GM12878 (cell line): ENCODE measurements around the gene EPB41. TPM values are rescaled to one million over a fixed set of nuclear protein-coding genes. Genes with fewer than 3 reads are reported as not detected.

ENCODE experiments used
- ATAC-seq: fragments of 200-7000 bp; cut with Tn5 transposase; 3 replicates; pipeline ENCODE4 v1.9.1; 2020; ENCODE audit warnings: mild to moderate bottlenecking, moderate library complexity
- BruUV-seq: library from RNA; stranded (reverse); fragments of 400-500 nt; replicated peaks from 2 replicates; lab custom pipeline; 2021; lab: Mats Ljungman, UMichigan
- CTCF ChIA-PET: fragments of 300-600 bp; sonication (Branson Sonifier 250); formaldehyde crosslinking; extraction: SDS; loops from one replicate; lab custom pipeline; 2021; ENCODE audit warnings: inconsistent platforms; lab: Yijun Ruan, JAX
- POLR2A ChIA-PET: fragments of 350-600 bp; formaldehyde crosslinking; extraction: SDS; loops from one replicate; lab custom pipeline; 2021; ENCODE audit warnings: inconsistent platforms; lab: Charles Lee
- RAD21 ChIA-PET: fragments of 300-600 bp; sonication (Branson Sonifier 250); formaldehyde crosslinking; loops from one replicate; lab custom pipeline; 2023; ENCODE audit warnings: antibody characterized with exemption; ENCODE audit not compliant: unreplicated experiment; lab: Charles Lee
- SMC1A ChIA-PET: fragments of 300-600 bp; sonication (Branson Sonifier 250); formaldehyde crosslinking; loops from one replicate; lab custom pipeline; 2023; ENCODE audit not compliant: unreplicated experiment, uncharacterized antibody; lab: Charles Lee
- DNase-seq: peaks from one replicate; pipeline ENCODE4 v3.0.0-alpha.2; 2011; ENCODE audit warnings: low read depth, low spot score
- FAIRE-seq: peaks from 3 replicates; lab custom pipeline; 2011; peaks lifted over from hg19 to GRCh38; lab: Jason Lieb, UNC
- H2AFZ ChIP-seq: 2 replicates; pipeline ENCODE4 v1.6.0; 2011; ENCODE audit warnings: low read depth, low read length, control low read depth; ENCODE audit not compliant: control insufficient read depth
- H3K27ac ChIP-seq: 2 replicates; pipeline ENCODE4 v1.5.1; 2011; ENCODE audit warnings: control low read depth; ENCODE audit not compliant: control insufficient read depth, insufficient read depth
- H3K27me3 ChIP-seq, 2 experiments: replicated peaks in 1 of 2; 2 replicates each; pipeline versions ENCODE4 v1.6.0 to v1.6.1; 2011; ENCODE audit warnings: low read length in 1 of 2; ENCODE audit not compliant: control insufficient read depth in 2 of 2, insufficient read depth in 2 of 2
- H3K36me3 ChIP-seq, 2 experiments: 2 replicates each; pipeline ENCODE4 v1.5.1; 2011; ENCODE audit warnings: low read length in 1 of 2; ENCODE audit not compliant: control insufficient read depth in 2 of 2, insufficient read depth in 2 of 2
- H3K4me1 ChIP-seq: 2 replicates; pipeline ENCODE4 v1.6.1; 2011; ENCODE audit warnings: mild to moderate bottlenecking, low read length, moderate library complexity, mixed read lengths; ENCODE audit not compliant: control insufficient read depth, insufficient read depth
- H3K4me2 ChIP-seq: 2 replicates; pipeline ENCODE4 v1.6.0; 2011; ENCODE audit warnings: control low read depth; ENCODE audit not compliant: control insufficient read depth, insufficient read depth
- H3K4me3 ChIP-seq: fragments of 200-600 bp; sonication (generic); 2 replicates; pipeline ENCODE4 v1.5.1; 2016
- H3K79me2 ChIP-seq: 2 replicates; pipeline ENCODE4 v1.6.0; 2011; ENCODE audit warnings: low read length; ENCODE audit not compliant: control insufficient read depth, insufficient read depth
- H3K9ac ChIP-seq: 2 replicates; pipeline ENCODE4 v1.8.0; 2011; ENCODE audit warnings: low read length, control low read depth, mixed read lengths; ENCODE audit not compliant: control insufficient read depth, insufficient read depth
- H3K9me3 ChIP-seq: replicated peaks from 3 replicates; pipeline ENCODE4 v1.5.1; 2011; ENCODE audit warnings: mild to moderate bottlenecking, low read length; ENCODE audit not compliant: control insufficient read depth, insufficient read depth
- H4K20me1 ChIP-seq: 2 replicates; pipeline ENCODE4 v1.6.0; 2011; ENCODE audit not compliant: control insufficient read depth, insufficient read depth
- ATF7 ChIP-seq: fragments of 450-650 bp; IDR thresholded peaks from 2 replicates; pipeline ENCODE4 v1.6.1; 2016; ENCODE audit warnings: low read depth, mild to moderate bottlenecking
- CREM ChIP-seq: IDR thresholded peaks from 2 replicates; pipeline ENCODE4 v1.6.1; 2014; ENCODE audit warnings: antibody characterized with exemption, low read depth
- ETV6 ChIP-seq, 2 experiments: fragments of 450-650 bp in 1 of 2; IDR thresholded peaks in 1 of 2; conservative IDR thresholded peaks in 1 of 2; 2 replicates each; pipeline ENCODE4 v1.6.1; 2014; ENCODE audit warnings: antibody characterized with exemption in 1 of 2, borderline replicate concordance in 1 of 2, low read depth in 1 of 2, mild to moderate bottlenecking in 1 of 2, moderate library complexity in 1 of 2
- IRF4 ChIP-seq: IDR thresholded peaks from 2 replicates; pipeline ENCODE4 v1.6.1; 2011; ENCODE audit warnings: low read depth, low read length
- NR2F1 ChIP-seq: fragments of 450-650 bp; conservative IDR thresholded peaks from 2 replicates; pipeline ENCODE4 v1.6.1; 2017; ENCODE audit warnings: mild to moderate bottlenecking
- ZBED1 ChIP-seq: IDR thresholded peaks from 2 replicates; pipeline ENCODE4 v1.6.1; 2016; ENCODE audit warnings: borderline replicate concordance
- whole genome bisulfite sequencing: methylation state at CpG from one replicate; pipeline ENCODE4 v1.1.6; 2016; ENCODE audit warnings: low lambda C conversion rate; ENCODE audit not compliant: insufficient replicate concordance, insufficient coverage; ENCODE audit errors: missing lambda C conversion rate; 5-methylcytosine and 5-hydroxymethylcytosine counted together
- in situ Hi-C: fragments of 300-500 bp; cut with MboI; formaldehyde crosslinking; loops from 9 replicates; pipeline ENCODE4 v1.14.3; 2018; ENCODE audit warnings: mixed read lengths
- intact Hi-C: fragments of 100-400 bp; cut with micrococcal nuclease; formaldehyde crosslinking; loops from one replicate; pipeline ENCODE4 v1.14.2; 2022; ENCODE audit not compliant: unreplicated experiment
- polyA plus RNA-seq, 11 experiments: library from polyadenylated mRNA; depleted of rRNA in 4 of 11; unstranded in 6 of 11; stranded (reverse) in 5 of 11; fragments of >200 nt; fragmentation: Nextera tagmentation in 4 of 11; fragmentation: Illumina TruSeq in 1 of 11; extraction: Ambion mirVana in 4 of 11; extraction: Trizol in 1 of 11; gene quantifications; 1 replicate in 1 of 11; 2 replicates in 10 of 11; pipeline versions ENCODE4 v1.2.1 to v1.2.3, GENCODE V29; 2011 to 2016; ENCODE audit warnings: inconsistent platforms in 2 of 11, missing spikeins in 2 of 11, low read depth in 1 of 11
- total RNA-seq, 4 experiments: library from RNA; depleted of rRNA in 3 of 4; stranded (reverse); fragments of >200 nt in 3 of 4; fragmentation: Illumina TruSeq in 1 of 4; extraction: Trizol in 1 of 4; gene quantifications; 2 replicates each; pipeline versions ENCODE4 v1.2.1 to v1.2.3, GENCODE V29; 2013 to 2021
- TF ChIP-seq, protein P1 (sequence below): fragments of 450-650 bp; IDR thresholded peaks from 2 replicates; pipeline ENCODE4 v1.6.1; 2018; ENCODE audit warnings: mild to moderate bottlenecking, low read depth, moderate library complexity; ENCODE audit not compliant: partially characterized antibody
- TF ChIP-seq, protein P2 (sequence below): fragments of 450-650 bp; formaldehyde crosslinking; IDR thresholded peaks from 2 replicates; pipeline ENCODE4 v1.4.0; 2020; ENCODE audit warnings: mild to moderate bottlenecking, moderate library complexity
- TF ChIP-seq, protein P3 (sequence below): IDR thresholded peaks from 2 replicates; pipeline ENCODE4 v1.6.1; 2011; ENCODE audit warnings: borderline replicate concordance, low read depth, mild to moderate bottlenecking, moderate library complexity, low read length; ENCODE audit not compliant: insufficient read depth, poor library complexity, severe bottlenecking
- TF ChIP-seq, protein P4 (sequence below): fragments of 450-650 bp; IDR thresholded peaks from 2 replicates; pipeline ENCODE4 v1.6.1; 2016; ENCODE audit warnings: mild to moderate bottlenecking

Gene EPB41
- total and polyA plus RNA-seq, 10 of the 15 experiments (the other 5 are each of a cell fraction or from before 2014, with no cell fraction given) = 1.1 to 77.6 (median 58.8) TPM

DNA sequence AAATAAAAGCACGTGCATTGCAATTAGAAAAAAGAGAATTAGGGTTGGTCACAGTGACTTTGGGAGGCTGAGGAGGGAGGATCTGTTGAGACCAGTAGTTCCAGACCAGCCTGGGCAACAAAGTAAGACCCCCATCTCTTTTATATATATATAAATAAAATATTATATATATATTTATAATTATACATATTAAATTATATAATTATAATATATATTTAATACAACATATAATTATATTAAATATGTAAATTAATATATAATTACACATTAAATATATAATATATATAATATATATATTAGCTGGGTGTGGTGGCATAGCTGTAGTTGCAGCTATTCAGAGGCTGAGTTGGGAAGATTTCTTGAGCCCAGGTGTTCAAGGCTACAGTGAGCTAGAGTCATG lies 186.1 kb downstream of the EPB41 start (continued):
- TF ChIP-seq, protein P1, sequence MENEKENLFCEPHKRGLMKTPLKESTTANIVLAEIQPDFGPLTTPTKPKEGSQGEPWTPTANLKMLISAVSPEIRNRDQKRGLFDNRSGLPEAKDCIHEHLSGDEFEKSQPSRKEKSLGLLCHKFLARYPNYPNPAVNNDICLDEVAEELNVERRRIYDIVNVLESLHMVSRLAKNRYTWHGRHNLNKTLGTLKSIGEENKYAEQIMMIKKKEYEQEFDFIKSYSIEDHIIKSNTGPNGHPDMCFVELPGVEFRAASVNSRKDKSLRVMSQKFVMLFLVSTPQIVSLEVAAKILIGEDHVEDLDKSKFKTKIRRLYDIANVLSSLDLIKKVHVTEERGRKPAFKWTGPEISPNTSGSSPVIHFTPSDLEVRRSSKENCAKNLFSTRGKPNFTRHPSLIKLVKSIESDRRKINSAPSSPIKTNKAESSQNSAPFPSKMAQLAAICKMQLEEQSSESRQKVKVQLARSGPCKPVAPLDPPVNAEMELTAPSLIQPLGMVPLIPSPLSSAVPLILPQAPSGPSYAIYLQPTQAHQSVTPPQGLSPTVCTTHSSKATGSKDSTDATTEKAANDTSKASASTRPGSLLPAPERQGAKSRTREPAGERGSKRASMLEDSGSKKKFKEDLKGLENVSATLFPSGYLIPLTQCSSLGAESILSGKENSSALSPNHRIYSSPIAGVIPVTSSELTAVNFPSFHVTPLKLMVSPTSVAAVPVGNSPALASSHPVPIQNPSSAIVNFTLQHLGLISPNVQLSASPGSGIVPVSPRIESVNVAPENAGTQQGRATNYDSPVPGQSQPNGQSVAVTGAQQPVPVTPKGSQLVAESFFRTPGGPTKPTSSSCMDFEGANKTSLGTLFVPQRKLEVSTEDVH = no peak
- no peak for TF ChIP-seq CREM

DNA sequence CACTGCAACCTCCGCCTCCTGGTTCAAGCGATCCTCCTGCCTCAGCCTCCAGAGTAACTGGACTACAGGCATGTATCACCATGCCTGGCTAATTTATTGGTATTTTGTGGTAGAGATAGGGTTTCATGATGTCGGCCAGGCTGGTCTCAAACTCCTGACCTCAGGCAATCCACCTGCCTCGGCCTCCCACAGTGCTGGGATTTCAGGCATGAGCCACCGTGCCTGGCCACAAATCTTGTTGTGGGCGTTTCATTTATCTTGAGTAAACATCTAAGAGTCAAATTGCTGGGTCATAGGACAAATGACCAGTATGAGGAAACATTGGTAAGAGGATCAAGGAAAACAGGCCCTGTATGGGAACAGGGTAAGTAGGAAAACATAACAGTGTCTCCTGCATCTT lies 191.5 kb downstream of the EPB41 start:
- DNase-seq = no peak
- no peaks in the 10 kb centered on the region for H4K20me1 ChIP-seq
- CTCF ChIA-PET = no interaction called here
- RAD21 ChIA-PET = no interaction called here
- no peaks in the 10 kb centered on the region for H3K27me3 ChIP-seq
- no peaks in the 10 kb centered on the region for H3K79me2 ChIP-seq
- SMC1A ChIA-PET = no interaction called here
- TF ChIP-seq, protein P2, sequence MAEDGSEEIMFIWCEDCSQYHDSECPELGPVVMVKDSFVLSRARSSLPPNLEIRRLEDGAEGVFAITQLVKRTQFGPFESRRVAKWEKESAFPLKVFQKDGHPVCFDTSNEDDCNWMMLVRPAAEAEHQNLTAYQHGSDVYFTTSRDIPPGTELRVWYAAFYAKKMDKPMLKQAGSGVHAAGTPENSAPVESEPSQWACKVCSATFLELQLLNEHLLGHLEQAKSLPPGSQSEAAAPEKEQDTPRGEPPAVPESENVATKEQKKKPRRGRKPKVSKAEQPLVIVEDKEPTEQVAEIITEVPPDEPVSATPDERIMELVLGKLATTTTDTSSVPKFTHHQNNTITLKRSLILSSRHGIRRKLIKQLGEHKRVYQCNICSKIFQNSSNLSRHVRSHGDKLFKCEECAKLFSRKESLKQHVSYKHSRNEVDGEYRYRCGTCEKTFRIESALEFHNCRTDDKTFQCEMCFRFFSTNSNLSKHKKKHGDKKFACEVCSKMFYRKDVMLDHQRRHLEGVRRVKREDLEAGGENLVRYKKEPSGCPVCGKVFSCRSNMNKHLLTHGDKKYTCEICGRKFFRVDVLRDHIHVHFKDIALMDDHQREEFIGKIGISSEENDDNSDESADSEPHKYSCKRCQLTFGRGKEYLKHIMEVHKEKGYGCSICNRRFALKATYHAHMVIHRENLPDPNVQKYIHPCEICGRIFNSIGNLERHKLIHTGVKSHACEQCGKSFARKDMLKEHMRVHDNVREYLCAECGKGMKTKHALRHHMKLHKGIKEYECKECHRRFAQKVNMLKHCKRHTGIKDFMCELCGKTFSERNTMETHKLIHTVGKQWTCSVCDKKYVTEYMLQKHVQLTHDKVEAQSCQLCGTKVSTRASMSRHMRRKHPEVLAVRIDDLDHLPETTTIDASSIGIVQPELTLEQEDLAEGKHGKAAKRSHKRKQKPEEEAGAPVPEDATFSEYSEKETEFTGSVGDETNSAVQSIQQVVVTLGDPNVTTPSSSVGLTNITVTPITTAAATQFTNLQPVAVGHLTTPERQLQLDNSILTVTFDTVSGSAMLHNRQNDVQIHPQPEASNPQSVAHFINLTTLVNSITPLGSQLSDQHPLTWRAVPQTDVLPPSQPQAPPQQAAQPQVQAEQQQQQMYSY (CRISPR knock-in tag) = no peak
- TF ChIP-seq, protein P3, sequence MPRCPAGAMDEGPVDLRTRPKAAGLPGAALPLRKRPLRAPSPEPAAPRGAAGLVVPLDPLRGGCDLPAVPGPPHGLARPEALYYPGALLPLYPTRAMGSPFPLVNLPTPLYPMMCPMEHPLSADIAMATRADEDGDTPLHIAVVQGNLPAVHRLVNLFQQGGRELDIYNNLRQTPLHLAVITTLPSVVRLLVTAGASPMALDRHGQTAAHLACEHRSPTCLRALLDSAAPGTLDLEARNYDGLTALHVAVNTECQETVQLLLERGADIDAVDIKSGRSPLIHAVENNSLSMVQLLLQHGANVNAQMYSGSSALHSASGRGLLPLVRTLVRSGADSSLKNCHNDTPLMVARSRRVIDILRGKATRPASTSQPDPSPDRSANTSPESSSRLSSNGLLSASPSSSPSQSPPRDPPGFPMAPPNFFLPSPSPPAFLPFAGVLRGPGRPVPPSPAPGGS = no peak
- TF ChIP-seq, protein P4, sequence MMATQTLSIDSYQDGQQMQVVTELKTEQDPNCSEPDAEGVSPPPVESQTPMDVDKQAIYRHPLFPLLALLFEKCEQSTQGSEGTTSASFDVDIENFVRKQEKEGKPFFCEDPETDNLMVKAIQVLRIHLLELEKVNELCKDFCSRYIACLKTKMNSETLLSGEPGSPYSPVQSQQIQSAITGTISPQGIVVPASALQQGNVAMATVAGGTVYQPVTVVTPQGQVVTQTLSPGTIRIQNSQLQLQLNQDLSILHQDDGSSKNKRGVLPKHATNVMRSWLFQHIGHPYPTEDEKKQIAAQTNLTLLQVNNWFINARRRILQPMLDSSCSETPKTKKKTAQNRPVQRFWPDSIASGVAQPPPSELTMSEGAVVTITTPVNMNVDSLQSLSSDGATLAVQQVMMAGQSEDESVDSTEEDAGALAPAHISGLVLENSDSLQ = no peak
- no peak for TF ChIP-seq IRF4
- no peak for TF ChIP-seq NR2F1
- no peak for TF ChIP-seq ETV6 (conservative IDR thresholded peaks at IDR 0.05 in 1 of 2, IDR thresholded peaks at IDR 0.05 in 1 of 2; ENCODE audit: borderline replicate concordance in 1 of 2, low read depth in 1 of 2)
- no peak for TF ChIP-seq ZBED1
- TF ChIP-seq ATF7 = no peak
- ATAC-seq = no peak
- POLR2A ChIA-PET = no interaction called here
- WGBS = 83% methylated on average over 6 of the region's 6 CpGs
- no peak for FAIRE-seq
- no peak overlapping the region for H2AFZ ChIP-seq
- H3K4me2 ChIP-seq = no peak overlapping the region
- BruUV-seq = no TSS peak
- in situ Hi-C loops (no loop called here), intact Hi-C loops (no loop called here)
- no peaks in the 10 kb centered on the region for H3K4me1 ChIP-seq
- H3K27ac ChIP-seq = no peak overlapping the region
- no peak overlapping the region for H3K9ac ChIP-seq
- no peaks in the 10 kb centered on the region for H3K9me3 ChIP-seq
- peaks cover 0 to 1% of the 10 kb centered on the region in 2 experiments; a peak in 2 of 4 replicates for H3K36me3 ChIP-seq
- H3K4me3 ChIP-seq = no peak overlapping the region
